K562 (cell line): ENCODE data around the gene DTNBP1. TPM values are rescaled to one million over a fixed set of nuclear protein-coding genes. Genes with fewer than 3 reads are reported as not detected.
A peak's percentile ranks its signal among the peaks of the same experiment; 100 is the strongest.

Source experiments
- CHD1 ChIP-seq: fragments of 200-600 bp; sonication (generic); IDR thresholded peaks from one replicate; pipeline ENCODE4 v1.6.1; 2012; ENCODE audit warnings: mild to moderate bottlenecking, moderate library complexity, low read length, inconsistent platforms
- DPF2 ChIP-seq: fragments of 450-650 bp; IDR thresholded peaks from 2 replicates; pipeline ENCODE4 v1.6.1; 2016
- ERF ChIP-seq: fragments of 450-650 bp; formaldehyde crosslinking; IDR thresholded peaks from 2 replicates; pipeline ENCODE4 v1.4.0; 2020; ENCODE audit warnings: mild to moderate bottlenecking, mixed read lengths
- HDGF ChIP-seq: fragments of 450-650 bp; IDR thresholded peaks from 2 replicates; pipeline ENCODE4 v1.6.1; 2016
- HMGN3 ChIP-seq: IDR thresholded peaks from 2 replicates; pipeline ENCODE4 v1.6.1; 2011; ENCODE audit warnings: borderline replicate concordance, low read depth, mild to moderate bottlenecking, mixed read lengths, low read length; ENCODE audit not compliant: insufficient read length; ENCODE audit errors: extremely low read depth
- ILK ChIP-seq: fragments of 450-650 bp; IDR thresholded peaks from 2 replicates; pipeline ENCODE4 v1.6.1; 2016; ENCODE audit warnings: missing genetic modification characterization, low read depth, mild to moderate bottlenecking, missing compliant biosample characterization, moderate library complexity, borderline replicate concordance
- KDM2B ChIP-seq: fragments of 250-450 bp; sonication (Bioruptor Pico); IDR thresholded peaks from 2 replicates; pipeline ENCODE4 v1.8.0; 2021; ENCODE audit warnings: mild to moderate bottlenecking, moderate library complexity
- MIER1 ChIP-seq: fragments of 450-650 bp; IDR thresholded peaks from 2 replicates; pipeline ENCODE4 v1.6.1; 2016; ENCODE audit warnings: antibody characterized with exemption, mild to moderate bottlenecking, low read depth
- PRPF4 ChIP-seq: fragments of 200-400 bp; formaldehyde crosslinking; IDR thresholded peaks from one replicate; pipeline ENCODE4 v1.6.1; 2017; ENCODE audit warnings: low read length, low read depth, mild to moderate bottlenecking; ENCODE audit not compliant: insufficient read depth, poor library complexity, severe bottlenecking
- RAD21 ChIP-seq, 2 experiments: fragments of 250-450 bp in 1 of 2; fragments of 450-650 bp in 1 of 2; sonication (Bioruptor Pico) in 1 of 2; formaldehyde crosslinking in 1 of 2; IDR thresholded peaks in 1 of 2; conservative IDR thresholded peaks in 1 of 2; 2 replicates each; pipeline versions ENCODE4 v1.4.0 to v1.8.0; 2020 to 2022; ENCODE audit warnings: mild to moderate bottlenecking in 2 of 2, moderate library complexity in 1 of 2
- RB1 ChIP-seq: fragments of 450-650 bp; IDR thresholded peaks from 2 replicates; pipeline ENCODE4 v1.6.1; 2017; ENCODE audit warnings: low read depth, mild to moderate bottlenecking
- SMARCA4 ChIP-seq: fragments of 450-650 bp; IDR thresholded peaks from 2 replicates; pipeline ENCODE4 v1.6.1; 2016
- TCF3 ChIP-seq: sonication (generic); formaldehyde crosslinking; IDR thresholded peaks from 2 replicates; pipeline ENCODE4 v1.4.0; 2020; ENCODE audit warnings: mild to moderate bottlenecking, missing genetic modification reagents
- TEAD1 ChIP-seq, 2 experiments: fragments of 450-650 bp in 1 of 2; sonication (generic) in 1 of 2; formaldehyde crosslinking; IDR thresholded peaks; 2 replicates each; pipeline versions ENCODE4 v1.4.0 to v1.8.0; 2020 to 2022; ENCODE audit warnings: mild to moderate bottlenecking in 2 of 2, missing genetic modification reagents in 1 of 2
- YY1 ChIP-seq, 3 experiments: IDR thresholded peaks; 2 replicates each; pipeline ENCODE4 v1.6.1; 2011; ENCODE audit warnings: low read length in 2 of 3, mild to moderate bottlenecking in 2 of 3, moderate library complexity in 2 of 3, borderline replicate concordance in 1 of 3, control low read depth in 1 of 3, low read depth in 1 of 3; ENCODE audit not compliant: insufficient read depth in 3 of 3, insufficient replicate concordance in 2 of 3, control insufficient read depth in 1 of 3, insufficient read length in 1 of 3; ENCODE audit errors: extremely low read depth in 1 of 3
- ZBTB7A ChIP-seq: IDR thresholded peaks from 2 replicates; pipeline ENCODE4 v1.6.1; 2011; ENCODE audit warnings: low read depth, mild to moderate bottlenecking, low read length, moderate library complexity, borderline replicate concordance; ENCODE audit not compliant: control insufficient read depth
- ZNF232 ChIP-seq: sonication (generic); formaldehyde crosslinking; IDR thresholded peaks from 2 replicates; pipeline ENCODE4 v1.8.0; 2022; ENCODE audit warnings: mild to moderate bottlenecking, missing genetic modification reagents
- ZNF507 ChIP-seq: conservative IDR thresholded peaks from 2 replicates; pipeline ENCODE4 v1.6.1; 2017; ENCODE audit warnings: missing genetic modification characterization, missing compliant biosample characterization
- ZNF668 ChIP-seq: fragments of 250-450 bp; sonication (Bioruptor Pico); IDR thresholded peaks from 2 replicates; pipeline ENCODE4 v1.8.0; 2022; ENCODE audit warnings: mild to moderate bottlenecking, inconsistent platforms
- ZNF696 ChIP-seq: fragments of 250-450 bp; sonication (Bioruptor Pico); conservative IDR thresholded peaks from 2 replicates; pipeline ENCODE4 v1.4.0; 2020; ENCODE audit warnings: mild to moderate bottlenecking, moderate library complexity
- ZNF77 ChIP-seq: fragments of 250-450 bp; sonication (Bioruptor Pico); IDR thresholded peaks from 2 replicates; pipeline ENCODE4 v1.5.0; 2020
- polyA plus RNA-seq, 8 experiments: library from polyadenylated mRNA; depleted of rRNA in 4 of 8; stranded (reverse) in 5 of 8; unstranded in 3 of 8; fragments of >200 nt; fragmentation: Nextera tagmentation in 2 of 8; fragmentation: Illumina TruSeq in 1 of 8; extraction: Ambion mirVana in 2 of 8; extraction: Trizol in 1 of 8; gene quantifications; 2 replicates each; pipeline versions ENCODE4 v1.2.1 to v1.2.3, GENCODE V29; 2011 to 2014; ENCODE audit warnings: inconsistent platforms in 1 of 8, missing spikeins in 1 of 8
- total RNA-seq, 7 experiments: library from RNA; depleted of rRNA in 6 of 7; stranded (reverse); fragments of >200 nt in 6 of 7; fragmentation: Illumina TruSeq in 2 of 7; extraction: Trizol in 2 of 7; gene quantifications; 2 replicates each; pipeline versions ENCODE4 v1.2.1 to v1.2.3, GENCODE V29; 2011 to 2021; ENCODE audit warnings: low replicate concordance in 1 of 7
- TF ChIP-seq, protein P1 (sequence below): conservative IDR thresholded peaks from 2 replicates; pipeline ENCODE4 v1.6.1; 2011; ENCODE audit warnings: low read depth, mild to moderate bottlenecking, low read length; ENCODE audit not compliant: control insufficient read depth
- TF ChIP-seq, protein P2 (sequence below), 2 experiments: IDR thresholded peaks in 1 of 2; conservative IDR thresholded peaks in 1 of 2; 2 replicates each; pipeline ENCODE4 v1.6.1; 2016; ENCODE audit warnings: low read depth in 2 of 2, mild to moderate bottlenecking in 1 of 2, missing compliant biosample characterization in 1 of 2, missing genetic modification characterization in 1 of 2, moderate library complexity in 1 of 2

DTNBP1 gene
- total and polyA plus RNA-seq, 9 of the 15 experiments (the other 6 are each of a cell fraction or from before 2014, with no cell fraction given) = 16.7 to 54.5 (median 21.4) TPM

DNA sequence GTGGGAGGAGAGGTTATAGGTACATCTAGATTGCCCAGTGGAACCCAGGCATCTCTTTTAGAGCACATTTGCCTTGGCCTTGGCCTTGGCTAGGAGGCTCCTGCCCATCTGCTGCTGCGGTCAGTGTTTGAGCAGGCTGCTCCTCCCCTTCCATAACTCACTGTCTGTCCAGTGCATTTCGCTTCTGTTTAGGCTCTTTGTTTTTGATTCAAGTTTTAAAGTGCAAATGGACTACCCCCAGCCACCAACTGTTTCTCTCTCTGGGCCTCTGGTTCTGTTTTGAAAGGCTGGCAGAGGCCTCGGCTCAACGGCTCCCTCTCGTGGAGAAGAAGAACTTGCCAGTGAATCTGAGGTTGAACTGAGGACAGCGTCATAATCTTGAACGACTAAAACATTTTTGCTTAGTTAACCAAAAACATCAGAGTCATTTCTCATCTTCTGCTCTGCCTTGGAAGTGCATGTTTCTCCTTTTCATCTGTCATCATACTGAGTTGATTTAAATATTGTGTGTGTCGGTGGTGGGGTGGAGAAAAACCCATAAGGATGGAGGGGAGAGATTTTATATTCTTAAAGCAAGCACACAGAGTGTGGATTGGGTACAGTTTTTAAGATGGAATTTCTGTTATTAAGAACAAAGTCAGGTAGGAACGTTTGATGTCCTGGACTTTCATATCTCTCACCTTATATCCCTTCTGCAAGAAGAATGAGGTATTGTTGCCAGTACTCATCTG lies 171.4 kb downstream of the DTNBP1 start (continued):
- TF ChIP-seq ZBTB7A (no peak), MIER1 (no peak), ZNF232 (no peak), DPF2 (0 out of 2 replicates have a peak, but pooled peaks have one; percentile 12), RB1 (no peak), ILK (no peak), ERF (CRISPR knock-in tag) (no peak), ZNF668 (CRISPR knock-in tag) (no peak), SMARCA4 (peak; percentile 18; the same call in 1 of the 2 replicates), HMGN3 (no peak), CHD1 (no peak), RAD21 (CRISPR knock-in tag; conservative IDR thresholded peaks at IDR 0.05 in 1 of 2, IDR thresholded peaks at IDR 0.05 in 1 of 2) (peak; percentile 81 to 91), TCF3 (CRISPR knock-in tag) (no peak), YY1 (IDR thresholded peaks at IDR 0.05; ENCODE audit: borderline replicate concordance in 1 of 3, control insufficient read depth in 1 of 3, extremely low read depth in 1 of 3, insufficient read depth in 3 of 3, insufficient read length in 1 of 3, insufficient replicate concordance in 2 of 3, low read depth in 1 of 3, low read length in 2 of 3) (no peak), ZNF507 (no peak), KDM2B (CRISPR knock-in tag) (no peak), HDGF (0 out of 2 replicates have a peak, but pooled peaks have one; percentile 15), ZNF696 (CRISPR knock-in tag) (no peak), TEAD1 (CRISPR knock-in tag; IDR thresholded peaks at IDR 0.05) (no peak), ZNF77 (CRISPR knock-in tag) (no peak), PRPF4 (no peak)
- TF ChIP-seq, protein P1, sequence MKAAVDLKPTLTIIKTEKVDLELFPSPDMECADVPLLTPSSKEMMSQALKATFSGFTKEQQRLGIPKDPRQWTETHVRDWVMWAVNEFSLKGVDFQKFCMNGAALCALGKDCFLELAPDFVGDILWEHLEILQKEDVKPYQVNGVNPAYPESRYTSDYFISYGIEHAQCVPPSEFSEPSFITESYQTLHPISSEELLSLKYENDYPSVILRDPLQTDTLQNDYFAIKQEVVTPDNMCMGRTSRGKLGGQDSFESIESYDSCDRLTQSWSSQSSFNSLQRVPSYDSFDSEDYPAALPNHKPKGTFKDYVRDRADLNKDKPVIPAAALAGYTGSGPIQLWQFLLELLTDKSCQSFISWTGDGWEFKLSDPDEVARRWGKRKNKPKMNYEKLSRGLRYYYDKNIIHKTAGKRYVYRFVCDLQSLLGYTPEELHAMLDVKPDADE = no peak
- TF ChIP-seq, protein P2, sequence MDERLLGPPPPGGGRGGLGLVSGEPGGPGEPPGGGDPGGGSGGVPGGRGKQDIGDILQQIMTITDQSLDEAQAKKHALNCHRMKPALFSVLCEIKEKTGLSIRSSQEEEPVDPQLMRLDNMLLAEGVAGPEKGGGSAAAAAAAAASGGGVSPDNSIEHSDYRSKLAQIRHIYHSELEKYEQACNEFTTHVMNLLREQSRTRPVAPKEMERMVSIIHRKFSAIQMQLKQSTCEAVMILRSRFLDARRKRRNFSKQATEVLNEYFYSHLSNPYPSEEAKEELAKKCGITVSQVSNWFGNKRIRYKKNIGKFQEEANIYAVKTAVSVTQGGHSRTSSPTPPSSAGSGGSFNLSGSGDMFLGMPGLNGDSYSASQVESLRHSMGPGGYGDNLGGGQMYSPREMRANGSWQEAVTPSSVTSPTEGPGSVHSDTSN (CRISPR knock-in tag; IDR thresholded peaks at IDR 0.05; ENCODE audit: low read depth) = no peak
- TF ChIP-seq, protein P2 (tag; conservative IDR thresholded peaks at IDR 0.05; ENCODE audit: low read depth) = peak; percentile 71; the same call in 1 of the 2 replicates
